ENCODE measurements around the gene TAS2R13. TPM values are rescaled to one million over a fixed set of nuclear protein-coding genes. Genes with fewer than 3 reads are reported as not detected.

Gene TAS2R13, protein sequence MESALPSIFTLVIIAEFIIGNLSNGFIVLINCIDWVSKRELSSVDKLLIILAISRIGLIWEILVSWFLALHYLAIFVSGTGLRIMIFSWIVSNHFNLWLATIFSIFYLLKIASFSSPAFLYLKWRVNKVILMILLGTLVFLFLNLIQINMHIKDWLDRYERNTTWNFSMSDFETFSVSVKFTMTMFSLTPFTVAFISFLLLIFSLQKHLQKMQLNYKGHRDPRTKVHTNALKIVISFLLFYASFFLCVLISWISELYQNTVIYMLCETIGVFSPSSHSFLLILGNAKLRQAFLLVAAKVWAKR
- not detected for polyA plus RNA-seq (2012; ENCODE audit: insufficient read depth, insufficient read length, low read depth)

DNA sequence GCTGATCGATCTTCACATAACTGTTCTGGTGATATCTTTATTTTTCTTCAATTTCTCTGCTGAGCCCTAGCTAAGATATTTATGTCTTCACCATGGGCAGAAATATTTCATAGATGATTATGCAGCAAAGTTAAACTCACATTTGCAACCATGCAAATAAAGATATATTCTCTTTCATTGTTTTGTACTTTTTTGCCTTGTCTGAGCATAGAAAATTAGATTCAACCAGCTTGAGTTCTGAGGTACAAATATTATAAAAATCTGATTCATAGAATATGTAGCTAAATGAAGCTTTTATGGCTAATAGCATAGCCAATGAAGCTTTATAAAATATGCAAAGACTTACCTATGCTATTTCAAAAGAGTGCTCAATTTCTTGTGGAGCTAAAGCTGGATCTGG, at the start of gene TAS2R13:
Gene TAS2R13, minus strand, starts transcription at position 101 of the 400 bp plus-strand sequence. CDS start 264 bp downstream, outside the sequence.
- H3K27me3 ChIP-seq, result no peaks in the 10 kb centered on the region
- H3K9me3 ChIP-seq, result no peaks in the 10 kb centered on the region
- no peak for DNase-seq
- H3K36me3 ChIP-seq, result no peaks in the 10 kb centered on the region
- TF ChIP-seq, protein P1, sequence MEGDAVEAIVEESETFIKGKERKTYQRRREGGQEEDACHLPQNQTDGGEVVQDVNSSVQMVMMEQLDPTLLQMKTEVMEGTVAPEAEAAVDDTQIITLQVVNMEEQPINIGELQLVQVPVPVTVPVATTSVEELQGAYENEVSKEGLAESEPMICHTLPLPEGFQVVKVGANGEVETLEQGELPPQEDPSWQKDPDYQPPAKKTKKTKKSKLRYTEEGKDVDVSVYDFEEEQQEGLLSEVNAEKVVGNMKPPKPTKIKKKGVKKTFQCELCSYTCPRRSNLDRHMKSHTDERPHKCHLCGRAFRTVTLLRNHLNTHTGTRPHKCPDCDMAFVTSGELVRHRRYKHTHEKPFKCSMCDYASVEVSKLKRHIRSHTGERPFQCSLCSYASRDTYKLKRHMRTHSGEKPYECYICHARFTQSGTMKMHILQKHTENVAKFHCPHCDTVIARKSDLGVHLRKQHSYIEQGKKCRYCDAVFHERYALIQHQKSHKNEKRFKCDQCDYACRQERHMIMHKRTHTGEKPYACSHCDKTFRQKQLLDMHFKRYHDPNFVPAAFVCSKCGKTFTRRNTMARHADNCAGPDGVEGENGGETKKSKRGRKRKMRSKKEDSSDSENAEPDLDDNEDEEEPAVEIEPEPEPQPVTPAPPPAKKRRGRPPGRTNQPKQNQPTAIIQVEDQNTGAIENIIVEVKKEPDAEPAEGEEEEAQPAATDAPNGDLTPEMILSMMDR (IDR thresholded peaks at IDR 0.05; ENCODE audit: low read depth, low read length), result no peak
- no peaks in the 10 kb centered on the region for H3K4me1 ChIP-seq
- no peak within 1 kb of the TSS for H3K4me3 ChIP-seq (ENCODE audit: low read depth, low read length)

DNA sequence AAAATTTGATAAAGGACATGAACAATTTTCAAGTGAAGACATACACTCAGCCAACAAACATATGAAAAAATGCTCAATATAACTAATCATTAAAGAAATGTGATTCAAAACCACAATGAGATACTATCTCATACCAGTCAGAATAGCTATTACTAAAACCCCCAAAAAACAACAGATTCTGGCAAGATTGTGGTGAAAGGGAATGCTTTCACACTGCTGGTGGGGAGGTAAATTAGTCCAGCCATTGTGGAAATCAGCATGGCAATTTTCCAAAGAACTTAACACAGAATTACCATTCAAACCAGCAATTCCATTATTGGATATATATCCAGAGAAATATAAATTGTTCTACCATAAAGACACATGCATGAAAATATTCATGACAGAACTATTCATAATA, 48.4 kb upstream of the TAS2R13 start:
- H3K36me3 ChIP-seq, result no peaks in the 10 kb centered on the region
- TF ChIP-seq, protein P1 (IDR thresholded peaks at IDR 0.05; ENCODE audit: low read depth, low read length), result no peak
- H3K27me3 ChIP-seq, result no peaks in the 10 kb centered on the region
- no peak overlapping the region for H3K4me3 ChIP-seq (ENCODE audit: low read depth, low read length)
- no peaks in the 10 kb centered on the region for H3K4me1 ChIP-seq
- no peak for DNase-seq
- no peaks in the 10 kb centered on the region for H3K9me3 ChIP-seq

DNA sequence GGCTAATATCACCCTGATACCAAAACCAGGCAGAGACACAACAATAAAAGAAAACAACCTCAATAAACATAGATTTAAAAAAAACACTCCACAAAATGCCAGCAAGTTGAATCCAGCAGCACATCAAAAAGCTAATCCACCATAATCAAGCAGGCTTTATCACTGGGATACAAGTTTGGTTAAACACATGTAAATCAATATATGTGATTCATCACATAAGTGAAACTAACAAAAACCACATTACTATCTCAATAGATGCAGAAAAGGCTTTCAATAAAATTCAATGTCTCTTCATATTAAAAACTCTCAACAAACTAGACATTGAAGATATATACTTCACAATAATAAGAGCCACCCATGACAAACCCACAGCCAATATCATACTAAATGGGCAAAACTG, 46.7 kb upstream of the TAS2R13 start:
- TF ChIP-seq, protein P1 (IDR thresholded peaks at IDR 0.05; ENCODE audit: low read depth, low read length), result no peak
- DNase-seq, result no peak
- H3K9me3 ChIP-seq, result no peaks in the 10 kb centered on the region
- no peak overlapping the region for H3K4me3 ChIP-seq (ENCODE audit: low read depth, low read length)
- H3K36me3 ChIP-seq, result no peaks in the 10 kb centered on the region
- no peaks in the 10 kb centered on the region for H3K27me3 ChIP-seq
- H3K4me1 ChIP-seq, result no peaks in the 10 kb centered on the region

DNA sequence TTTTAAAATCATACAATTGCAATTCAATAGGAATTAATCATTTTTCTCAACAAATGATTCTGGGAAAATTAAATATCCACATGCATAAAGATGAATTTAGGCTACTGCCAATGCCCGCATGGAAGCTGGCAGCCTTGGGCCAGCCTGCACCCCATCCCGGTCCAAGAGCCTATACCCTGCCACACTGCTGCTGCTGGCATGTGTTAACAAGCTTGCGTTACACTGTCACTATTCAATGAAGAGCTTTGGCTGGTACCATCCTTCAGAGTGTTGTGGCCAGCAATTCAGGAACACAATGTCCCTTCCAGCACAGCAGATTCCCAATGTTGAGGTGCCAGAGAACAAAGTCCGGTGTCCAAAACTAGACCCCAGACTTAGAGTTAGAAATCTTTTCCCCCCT, 43.3 kb upstream of the TAS2R13 start:
- H3K27me3 ChIP-seq, result no peaks in the 10 kb centered on the region
- H3K4me1 ChIP-seq, result no peaks in the 10 kb centered on the region
- no peak for DNase-seq
- TF ChIP-seq, protein P1 (IDR thresholded peaks at IDR 0.05; ENCODE audit: low read depth, low read length), result no peak
- H3K9me3 ChIP-seq, result no peaks in the 10 kb centered on the region
- H3K4me3 ChIP-seq (ENCODE audit: low read depth, low read length), result no peak overlapping the region
- no peaks in the 10 kb centered on the region for H3K36me3 ChIP-seq

DNA sequence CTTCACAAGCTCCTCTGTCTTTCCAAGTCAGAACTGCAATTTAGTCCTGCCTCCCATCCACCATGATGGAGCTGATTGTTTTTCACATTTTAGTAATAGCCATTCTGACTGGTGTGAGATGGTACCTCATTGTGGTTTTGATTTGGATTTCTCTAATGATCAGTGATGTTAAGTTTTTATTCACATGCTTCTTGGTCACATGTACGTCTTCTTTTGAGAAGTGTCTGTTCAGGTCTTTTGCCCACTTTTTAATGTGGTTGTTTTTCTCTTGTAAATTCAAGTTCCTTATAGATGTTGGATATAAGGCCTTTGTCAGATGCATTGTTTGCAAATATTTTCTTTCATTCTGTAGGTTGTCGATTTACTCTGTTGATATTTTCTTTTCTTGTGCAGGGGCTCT, 33.8 kb upstream of the TAS2R13 start:
- Histone ChIP-seq H3K36me3 (no peaks in the 10 kb centered on the region), H3K9me3 (no peaks in the 10 kb centered on the region), H3K27me3 (no peaks in the 10 kb centered on the region), H3K4me1 (no peaks in the 10 kb centered on the region), H3K4me3 (ENCODE audit: low read depth, low read length) (no peak overlapping the region)
- no peak for DNase-seq
- TF ChIP-seq, protein P1 (IDR thresholded peaks at IDR 0.05; ENCODE audit: low read depth, low read length), result no peak

DNA sequence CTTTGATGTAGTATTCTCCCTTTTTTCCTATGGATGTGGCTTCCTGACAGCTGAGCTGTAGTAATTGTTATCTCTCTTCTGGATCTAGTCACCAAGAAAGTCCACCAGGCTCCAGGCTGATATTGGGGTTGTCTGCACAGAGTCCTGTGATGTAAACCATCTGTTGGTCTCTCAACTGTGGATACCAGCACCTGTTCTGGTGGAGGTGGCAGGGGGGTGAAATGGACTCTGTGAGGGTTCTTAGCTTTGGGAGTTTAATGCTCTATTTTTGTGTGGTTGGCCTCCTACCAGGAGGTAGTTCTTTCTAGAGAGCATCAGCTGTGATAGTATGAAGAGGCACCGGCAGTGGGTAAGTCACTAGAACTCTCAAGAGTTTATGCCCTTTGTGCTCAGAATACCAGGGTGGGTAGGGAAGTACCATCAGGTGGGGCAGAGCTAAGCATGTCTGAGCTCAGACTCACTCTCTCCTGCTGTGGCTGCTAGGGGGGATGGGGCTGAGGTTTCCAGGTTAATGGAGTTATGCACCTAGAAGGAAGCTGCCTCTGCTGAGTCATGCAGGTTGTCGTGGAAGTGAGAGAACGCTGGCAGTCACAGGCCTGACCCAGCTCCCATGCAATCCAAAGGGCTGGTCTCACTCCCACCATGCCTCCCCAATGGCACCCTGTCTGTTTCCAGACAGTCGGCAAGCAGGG, 32.7 kb upstream of the TAS2R13 start:
- no peak overlapping the region for H3K4me3 ChIP-seq (ENCODE audit: low read depth, low read length)
- TF ChIP-seq, protein P1 (IDR thresholded peaks at IDR 0.05; ENCODE audit: low read depth, low read length), result no peak
- H3K27me3 ChIP-seq, result no peaks in the 10 kb centered on the region
- H3K36me3 ChIP-seq, result no peaks in the 10 kb centered on the region
- H3K4me1 ChIP-seq, result no peaks in the 10 kb centered on the region
- H3K9me3 ChIP-seq, result no peaks in the 10 kb centered on the region
- peak; percentile 9 for DNase-seq
